HepG2 (cell line): ENCODE measurements around the gene ZNF584. TPM values are rescaled to one million over a fixed set of nuclear protein-coding genes. Genes with fewer than 3 reads are reported as not detected.

Experiments
- FOSL1 ChIP-seq: sonication (generic); formaldehyde crosslinking; IDR thresholded peaks from 2 replicates; pipeline ENCODE4 v1.9.0; 2021; ENCODE audit warnings: missing genetic modification reagents, borderline replicate concordance
- IKZF1 ChIP-seq: fragments of 450-650 bp; IDR thresholded peaks from 2 replicates; pipeline ENCODE4 v1.7.1; 2016
- MAFK ChIP-seq, 2 experiments: IDR thresholded peaks in 1 of 2; conservative IDR thresholded peaks in 1 of 2; 2 replicates each; pipeline ENCODE4 v1.6.1; 2011; ENCODE audit warnings: improper control_type of control experiment in 2 of 2, low read length in 2 of 2
- MZF1 ChIP-seq: sonication (generic); formaldehyde crosslinking; IDR thresholded peaks from 2 replicates; pipeline ENCODE4 v1.8.1; 2023; ENCODE audit warnings: mild to moderate bottlenecking, missing genetic modification reagents, borderline replicate concordance
- NR2F6 ChIP-seq, 2 experiments: IDR thresholded peaks; 2 replicates each; pipeline ENCODE4 v1.6.1; 2016; ENCODE audit warnings: antibody characterized with exemption in 1 of 2, mild to moderate bottlenecking in 1 of 2
- PHB2 ChIP-seq: fragments of 450-650 bp; IDR thresholded peaks from 2 replicates; pipeline ENCODE4 v1.6.1; 2018; ENCODE audit not compliant: partially characterized antibody
- PHF21A ChIP-seq: sonication (generic); formaldehyde crosslinking; IDR thresholded peaks from 2 replicates; pipeline ENCODE4 v1.5.0; 2020; ENCODE audit warnings: mild to moderate bottlenecking, missing genetic modification reagents
- SOX13 ChIP-seq, 3 experiments: fragments of 450-650 bp in 1 of 3; sonication (generic) in 1 of 3; formaldehyde crosslinking in 1 of 3; IDR thresholded peaks in 2 of 3; conservative IDR thresholded peaks in 1 of 3; 2 replicates each; pipeline versions ENCODE4 v1.5.0 to v1.6.1; 2016 to 2020; ENCODE audit warnings: antibody characterized with exemption in 1 of 3, mild to moderate bottlenecking in 1 of 3, missing compliant biosample characterization in 1 of 3, missing genetic modification reagents in 1 of 3, moderate library complexity in 1 of 3
- YEATS2 ChIP-seq: sonication (generic); formaldehyde crosslinking; IDR thresholded peaks from 2 replicates; pipeline ENCODE4 v1.4.0; 2020; ENCODE audit warnings: missing genetic modification reagents, borderline replicate concordance
- YEATS4 ChIP-seq: sonication (generic); formaldehyde crosslinking; IDR thresholded peaks from 2 replicates; pipeline ENCODE4 v1.4.0; 2020; ENCODE audit warnings: missing genetic modification reagents, borderline replicate concordance
- ZBTB38 ChIP-seq: sonication (generic); formaldehyde crosslinking; IDR thresholded peaks from 2 replicates; pipeline ENCODE4 v1.5.1; 2020; ENCODE audit warnings: mild to moderate bottlenecking, missing genetic modification reagents
- ZHX1 ChIP-seq: sonication (generic); formaldehyde crosslinking; IDR thresholded peaks from 2 replicates; pipeline ENCODE4 v1.8.1; 2022; ENCODE audit warnings: low read depth, mild to moderate bottlenecking, missing genetic modification reagents
- ZNF337 ChIP-seq: sonication (generic); formaldehyde crosslinking; IDR thresholded peaks from 2 replicates; pipeline ENCODE4 v1.5.1; 2020; ENCODE audit warnings: missing genetic modification reagents, low read depth, mild to moderate bottlenecking, borderline replicate concordance
- ZNF383 ChIP-seq: sonication (generic); formaldehyde crosslinking; IDR thresholded peaks from 2 replicates; pipeline ENCODE4 v1.4.0; 2020; ENCODE audit warnings: missing genetic modification reagents, mild to moderate bottlenecking, borderline replicate concordance
- ZNF598 ChIP-seq: sonication (generic); formaldehyde crosslinking; IDR thresholded peaks from 2 replicates; pipeline ENCODE4 v1.5.1; 2020; ENCODE audit warnings: mild to moderate bottlenecking, missing genetic modification reagents, borderline replicate concordance
- ZNF720 ChIP-seq: sonication (generic); formaldehyde crosslinking; IDR thresholded peaks from 2 replicates; pipeline ENCODE4 v1.4.0; 2020; ENCODE audit warnings: missing genetic modification reagents
- ZNF724P ChIP-seq: sonication (generic); formaldehyde crosslinking; IDR thresholded peaks from 2 replicates; pipeline ENCODE4 v1.8.0; 2022; ENCODE audit warnings: missing genetic modification reagents, borderline replicate concordance
- ZNF749 ChIP-seq: sonication (generic); formaldehyde crosslinking; IDR thresholded peaks from 2 replicates; pipeline ENCODE4 v1.8.0; 2022; ENCODE audit warnings: mild to moderate bottlenecking, missing genetic modification reagents, moderate library complexity, borderline replicate concordance
- ZSCAN29 ChIP-seq: sonication (generic); formaldehyde crosslinking; conservative IDR thresholded peaks from 2 replicates; pipeline ENCODE4 v1.4.0; 2020; ENCODE audit warnings: mild to moderate bottlenecking, missing genetic modification reagents
- polyA plus RNA-seq, 8 experiments: library from polyadenylated mRNA; depleted of rRNA in 3 of 8; stranded (reverse) in 7 of 8; unstranded in 1 of 8; fragments of >200 nt; fragmentation: Illumina TruSeq in 4 of 8; extraction: Trizol in 4 of 8; gene quantifications; 2 replicates each; pipeline versions ENCODE4 v1.2.1 to v1.2.3, GENCODE V29; 2011 to 2016; ENCODE audit warnings: low read depth in 4 of 8, missing spikeins in 1 of 8, mixed read lengths in 1 of 8; ENCODE audit not compliant: insufficient read depth in 1 of 8
- total RNA-seq, 5 experiments: library from RNA; depleted of rRNA; stranded (reverse); fragments of >200 nt; fragmentation: Illumina TruSeq; extraction: Trizol; gene quantifications; 2 replicates each; pipeline ENCODE4 v1.2.3, GENCODE V29; 2016; ENCODE audit warnings: low read depth in 1 of 5
- TF ChIP-seq, protein P1 (sequence below): sonication (generic); formaldehyde crosslinking; IDR thresholded peaks from 2 replicates; pipeline ENCODE4 v1.4.0; 2020; ENCODE audit warnings: missing genetic modification reagents
- TF ChIP-seq, protein P2 (sequence below): sonication (generic); IDR thresholded peaks from 2 replicates; pipeline ENCODE4 v1.6.1; 2016; ENCODE audit warnings: low read depth, borderline replicate concordance
- TF ChIP-seq, protein P3 (sequence below): sonication (generic); formaldehyde crosslinking; IDR thresholded peaks from 2 replicates; pipeline ENCODE4 v1.8.1; 2023; ENCODE audit warnings: mild to moderate bottlenecking, missing genetic modification reagents
- TF ChIP-seq, protein P4 (sequence below): sonication (generic); formaldehyde crosslinking; IDR thresholded peaks from 2 replicates; pipeline ENCODE4 v1.5.0; 2020; ENCODE audit warnings: missing genetic modification reagents, mild to moderate bottlenecking, borderline replicate concordance

ZNF584 gene
- total and polyA plus RNA-seq, 2 of the 13 experiments (the other 11 are each of a cell fraction or from before 2014, with no cell fraction given) = 2.4 to 7.0 TPM

DNA sequence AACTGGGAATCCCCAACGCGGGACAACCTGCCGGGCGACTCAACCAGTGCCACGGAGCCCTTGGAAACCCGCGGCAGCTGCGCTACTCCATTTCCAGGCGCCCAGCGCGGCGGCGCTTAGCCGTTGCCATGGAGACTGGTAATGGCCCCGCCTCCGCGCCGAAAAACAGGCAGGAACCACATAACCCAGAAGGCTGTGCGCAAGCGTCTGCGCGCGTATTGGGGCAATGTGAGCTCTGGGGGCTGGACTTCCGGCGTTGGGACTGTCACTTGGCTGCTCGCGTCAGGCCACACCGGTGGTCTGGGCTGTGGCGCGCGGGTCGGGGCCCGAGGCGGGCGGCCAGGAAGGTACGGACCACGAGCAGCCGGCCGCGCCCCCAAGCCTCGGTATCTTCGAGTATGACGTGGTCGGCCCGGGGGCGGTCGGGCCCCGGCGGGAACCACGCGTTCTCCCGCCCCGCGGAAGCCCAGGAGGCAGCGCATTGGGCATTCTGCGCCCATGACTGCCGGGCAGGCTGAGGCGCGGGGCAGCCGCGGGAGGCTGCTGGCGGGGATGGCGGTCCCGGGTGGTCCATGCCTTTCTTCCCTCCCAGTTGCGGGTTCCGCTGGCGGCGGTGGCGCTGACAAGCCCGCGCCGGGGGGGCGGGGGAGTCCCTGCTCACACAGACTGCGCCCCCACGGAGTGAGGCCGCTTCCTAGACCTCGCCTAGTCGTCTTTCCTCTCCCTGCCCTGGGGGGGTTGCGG is 43.1 kb downstream of the ZNF584 start, which contains the start of gene ZNF324B (continued):
- TF ChIP-seq IKZF1 (no peak), ZNF724P (CRISPR knock-in tag) (peak; percentile 17; the same call in 1 of the 2 replicates), ZNF720 (CRISPR knock-in tag) (no peak), ZNF383 (CRISPR knock-in tag) (no peak), YEATS4 (CRISPR knock-in tag) (peak; percentile 59; the same call in 1 of the 2 replicates), ZNF598 (CRISPR knock-in tag) (no peak), FOSL1 (CRISPR knock-in tag) (no peak), ZSCAN29 (CRISPR knock-in tag) (no peak), ZNF337 (CRISPR knock-in tag) (no peak), MAFK (conservative IDR thresholded peaks at IDR 0.05 in 1 of 2, IDR thresholded peaks at IDR 0.05 in 1 of 2; ENCODE audit: low read length in 2 of 2) (no peak), PHB2 (no peak), NR2F6 (IDR thresholded peaks at IDR 0.05) (no peak), NR2F6 (CRISPR knock-in tag; IDR thresholded peaks at IDR 0.05) (no peak), PHF21A (CRISPR knock-in tag) (no peak), ZHX1 (CRISPR knock-in tag) (no peak), YEATS2 (CRISPR knock-in tag) (peak; percentile 40; the same call in 1 of the 2 replicates), SOX13 (IDR thresholded peaks at IDR 0.05) (no peak), SOX13 (CRISPR knock-in tag; conservative IDR thresholded peaks at IDR 0.05 in 1 of 2, IDR thresholded peaks at IDR 0.05 in 1 of 2) (no peak), MZF1 (CRISPR knock-in tag) (no peak), ZNF749 (CRISPR knock-in tag) (no peak), ZBTB38 (no peak; the same call in 1 of the 2 replicates)
- TF ChIP-seq, protein P1, sequence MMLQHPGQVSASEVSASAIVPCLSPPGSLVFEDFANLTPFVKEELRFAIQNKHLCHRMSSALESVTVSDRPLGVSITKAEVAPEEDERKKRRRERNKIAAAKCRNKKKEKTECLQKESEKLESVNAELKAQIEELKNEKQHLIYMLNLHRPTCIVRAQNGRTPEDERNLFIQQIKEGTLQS (CRISPR knock-in tag) = no peak
- TF ChIP-seq, protein P2, sequence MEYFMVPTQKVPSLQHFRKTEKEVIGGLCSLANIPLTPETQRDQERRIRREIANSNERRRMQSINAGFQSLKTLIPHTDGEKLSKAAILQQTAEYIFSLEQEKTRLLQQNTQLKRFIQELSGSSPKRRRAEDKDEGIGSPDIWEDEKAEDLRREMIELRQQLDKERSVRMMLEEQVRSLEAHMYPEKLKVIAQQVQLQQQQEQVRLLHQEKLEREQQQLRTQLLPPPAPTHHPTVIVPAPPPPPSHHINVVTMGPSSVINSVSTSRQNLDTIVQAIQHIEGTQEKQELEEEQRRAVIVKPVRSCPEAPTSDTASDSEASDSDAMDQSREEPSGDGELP = peak; percentile 14; the same call in 1 of the 2 replicates
- TF ChIP-seq, protein P3, sequence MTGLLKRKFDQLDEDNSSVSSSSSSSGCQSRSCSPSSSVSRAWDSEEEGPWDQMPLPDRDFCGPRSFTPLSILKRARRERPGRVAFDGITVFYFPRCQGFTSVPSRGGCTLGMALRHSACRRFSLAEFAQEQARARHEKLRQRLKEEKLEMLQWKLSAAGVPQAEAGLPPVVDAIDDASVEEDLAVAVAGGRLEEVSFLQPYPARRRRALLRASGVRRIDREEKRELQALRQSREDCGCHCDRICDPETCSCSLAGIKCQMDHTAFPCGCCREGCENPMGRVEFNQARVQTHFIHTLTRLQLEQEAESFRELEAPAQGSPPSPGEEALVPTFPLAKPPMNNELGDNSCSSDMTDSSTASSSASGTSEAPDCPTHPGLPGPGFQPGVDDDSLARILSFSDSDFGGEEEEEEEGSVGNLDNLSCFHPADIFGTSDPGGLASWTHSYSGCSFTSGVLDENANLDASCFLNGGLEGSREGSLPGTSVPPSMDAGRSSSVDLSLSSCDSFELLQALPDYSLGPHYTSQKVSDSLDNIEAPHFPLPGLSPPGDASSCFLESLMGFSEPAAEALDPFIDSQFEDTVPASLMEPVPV = no peak
- TF ChIP-seq, protein P4, sequence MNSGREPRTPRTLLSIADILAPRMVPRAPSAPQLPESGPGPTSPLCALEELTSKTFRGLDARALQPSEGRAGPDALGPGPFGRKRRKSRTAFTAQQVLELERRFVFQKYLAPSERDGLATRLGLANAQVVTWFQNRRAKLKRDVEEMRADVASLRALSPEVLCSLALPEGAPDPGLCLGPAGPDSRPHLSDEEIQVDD (CRISPR knock-in tag) = no peak
